ENCODE data around the gene SASH3.

GRCh38 chrX:129771266-129771995 is 8.3 kb upstream of the SASH3 start:
- no peak for TF ChIP-seq POLR2A (IDR thresholded peaks at IDR 0.05)
- no peak for TF ChIP-seq CTCF (IDR thresholded peaks at IDR 0.05)
- TF ChIP-seq EP300 (IDR thresholded peaks at IDR 0.05): no peak
